Right kidney (tissue), 1 donor: ENCODE measurements around the gene CANT1.
"Not testable (repeated sequence)": the region's sequence is repeated elsewhere in the genome, so short reads cannot be mapped to it uniquely, and the experiment has no call there.

Experiments used
- DNase-seq: peaks from one replicate; pipeline ENCODE4 v3.0.0-alpha.2; 2016

CANT1 gene

GRCh38 chr17:79044462-79044861 is 34.9 kb upstream of the CANT1 start:
- no peak for DNase-seq

GRCh38 chr17:79043931-79044320 is 34.4 kb upstream of the CANT1 start:
- DNase-seq = no peak

- no peak for DNase-seq
Measured at GRCh38 chr17:79043191-79043930, 33.8 kb upstream of the CANT1 start.

GRCh38 chr17:79042421-79043190 is 33.0 kb upstream of the CANT1 start:
- DNase-seq = no peak

GRCh38 chr17:79041723-79042420 is 32.3 kb upstream of the CANT1 start:
- no peak for DNase-seq

DNA sequence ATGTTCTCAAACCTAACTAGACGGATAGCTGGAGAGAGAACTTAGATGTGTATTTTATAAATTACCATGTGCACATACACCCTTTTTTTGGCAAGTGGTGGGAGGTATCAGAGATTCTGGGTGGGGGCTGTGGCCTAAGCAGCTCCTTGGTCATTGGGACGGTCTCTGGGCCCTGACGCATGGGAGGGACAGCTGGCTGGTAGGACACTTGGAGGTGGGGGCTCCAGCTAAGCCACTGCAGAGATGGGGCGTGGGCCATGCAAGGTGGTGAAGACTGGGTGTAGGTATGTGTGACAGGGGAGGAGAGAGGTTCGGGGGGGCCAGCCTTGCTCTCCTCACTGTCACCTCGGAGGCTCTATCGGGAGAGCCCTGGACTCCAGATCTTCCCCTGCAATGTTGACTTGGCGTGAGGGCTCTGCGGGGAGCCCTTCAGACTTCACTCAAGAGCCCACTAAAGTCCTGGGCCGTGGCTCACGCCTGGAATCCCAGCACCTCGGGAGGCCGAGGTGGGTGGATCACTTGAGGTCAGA is 31.5 kb upstream of the CANT1 start:
- DNase-seq = no peak

- no peak for DNase-seq
Measured at GRCh38 chr17:79039886-79040285, 30.3 kb upstream of the CANT1 start.

DNA sequence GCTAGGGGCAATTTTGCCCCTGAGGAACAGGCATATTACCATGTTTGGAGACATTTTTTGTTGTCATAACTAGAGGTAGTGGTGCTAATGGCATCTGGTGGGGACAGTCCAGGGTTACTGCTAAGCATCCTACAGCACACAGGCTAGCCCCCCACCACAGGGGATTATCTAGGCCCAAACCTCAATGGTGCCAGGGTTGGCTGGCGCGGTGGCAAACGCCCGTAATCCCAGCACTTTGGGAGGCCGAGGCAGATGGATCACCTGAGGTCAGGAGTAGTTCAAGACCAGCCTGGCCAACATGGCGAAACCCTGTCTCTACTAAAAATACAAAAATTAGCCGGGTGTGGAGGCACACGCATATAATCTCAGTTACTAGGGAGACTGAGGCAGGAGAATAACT is 29.6 kb upstream of the CANT1 start:
- DNase-seq = no peak

DNA sequence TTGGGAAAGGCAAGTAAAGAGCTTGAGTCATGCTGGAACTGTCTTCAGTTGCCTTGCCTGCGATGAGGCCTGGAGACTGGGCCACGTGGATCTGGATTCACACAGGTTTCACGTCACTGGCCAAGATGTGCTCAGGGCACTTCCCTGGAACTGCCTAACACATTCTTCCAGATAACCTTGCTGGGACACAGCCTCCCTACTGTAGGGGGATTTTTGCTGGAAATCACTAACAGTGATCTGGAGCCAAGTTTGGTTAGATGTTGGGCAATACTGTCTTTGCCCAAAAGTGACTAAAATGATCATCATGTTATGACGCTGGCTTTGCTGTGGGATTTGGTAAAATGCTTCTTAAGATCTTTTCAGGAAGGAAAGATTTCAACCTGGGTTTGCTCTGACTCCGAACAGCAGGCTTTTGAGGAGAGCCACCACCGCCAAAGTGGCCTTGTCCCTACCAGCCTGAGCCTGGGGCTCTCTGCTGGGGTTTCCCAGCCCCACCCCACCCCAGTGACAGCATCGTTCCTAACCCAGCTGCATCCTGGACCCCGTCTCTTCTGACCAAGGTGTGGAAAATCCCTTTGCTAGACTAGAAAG is 29.1 kb upstream of the CANT1 start:
- DNase-seq = no peak

GRCh38 chr17:79036596-79036995 is 27.0 kb upstream of the CANT1 start:
- no peak for DNase-seq

DNA sequence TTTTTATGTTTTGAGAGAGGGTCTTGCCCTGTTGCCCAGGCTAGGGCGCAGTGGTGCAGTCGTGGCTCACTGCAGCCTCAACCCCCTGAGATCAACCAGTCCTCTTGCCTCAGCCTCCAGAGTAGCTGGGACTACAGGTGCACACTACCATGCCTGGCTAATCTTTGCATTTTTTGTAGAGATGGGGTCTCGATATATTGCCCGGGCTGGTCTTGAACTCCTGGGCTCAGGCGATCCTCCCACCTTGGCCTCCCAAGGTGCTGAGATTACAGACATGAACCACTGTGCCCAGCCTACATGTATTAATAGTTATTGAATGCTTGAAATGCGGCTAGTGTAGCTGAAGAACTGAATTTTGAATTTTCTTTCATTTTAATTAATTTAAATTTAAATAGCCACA is 26.6 kb upstream of the CANT1 start:
- DNase-seq = no peak

DNA sequence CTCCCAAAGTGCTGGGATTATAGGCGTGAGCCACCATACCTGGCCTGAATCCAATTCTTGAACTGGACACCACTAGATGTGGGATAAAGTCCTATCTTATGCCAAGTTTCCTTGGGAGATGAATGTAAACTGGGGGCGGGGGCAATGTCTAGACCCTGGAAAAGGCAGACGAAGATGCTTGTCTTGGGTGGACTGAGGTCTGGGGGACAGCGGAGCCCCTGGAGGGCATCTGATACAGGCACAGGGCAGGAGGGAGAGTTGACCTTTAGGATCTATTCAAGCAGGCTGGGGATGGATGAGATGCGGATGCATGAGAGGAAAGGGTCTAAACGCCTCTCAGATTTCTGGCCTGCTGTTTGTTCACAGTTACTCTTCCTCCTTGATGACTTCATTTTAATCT is 26.1 kb upstream of the CANT1 start:
- DNase-seq = no peak

- DNase-seq = no peak
Measured at GRCh38 chr17:79034931-79035485, 25.4 kb upstream of the CANT1 start.

- DNase-seq = no peak
Measured at GRCh38 chr17:79033741-79034501, 24.4 kb upstream of the CANT1 start.

DNA sequence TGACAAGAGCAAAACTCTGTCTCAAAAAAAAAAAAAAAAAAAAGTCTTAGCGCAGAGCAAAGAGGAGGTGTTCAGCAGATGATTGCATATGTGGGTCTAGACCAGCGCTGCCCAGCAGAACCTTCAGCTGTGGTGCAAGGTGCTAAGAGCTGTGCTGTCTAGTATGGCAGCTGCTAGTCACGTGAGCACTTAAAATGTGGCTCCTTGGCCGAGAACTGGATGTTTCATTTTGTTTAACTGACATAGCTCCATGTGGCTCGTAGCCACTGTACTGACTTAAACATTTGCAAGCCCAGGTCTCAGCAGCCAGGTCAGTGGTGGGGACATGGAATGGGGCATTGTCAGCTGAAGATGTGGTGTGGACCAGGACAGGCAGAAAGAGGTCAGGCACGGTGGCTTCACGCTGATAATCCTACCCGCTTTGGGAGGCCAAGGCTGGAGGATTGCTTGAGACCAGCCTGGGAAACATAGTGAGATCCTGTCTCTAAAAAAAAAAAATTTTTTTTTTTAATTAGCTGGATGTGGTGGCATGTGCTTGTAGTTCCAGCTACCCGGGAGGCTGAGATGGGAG is 23.6 kb upstream of the CANT1 start:
- DNase-seq = no peak

GRCh38 chr17:79031996-79032875 is 22.7 kb upstream of the CANT1 start:
- no peak for DNase-seq

DNA sequence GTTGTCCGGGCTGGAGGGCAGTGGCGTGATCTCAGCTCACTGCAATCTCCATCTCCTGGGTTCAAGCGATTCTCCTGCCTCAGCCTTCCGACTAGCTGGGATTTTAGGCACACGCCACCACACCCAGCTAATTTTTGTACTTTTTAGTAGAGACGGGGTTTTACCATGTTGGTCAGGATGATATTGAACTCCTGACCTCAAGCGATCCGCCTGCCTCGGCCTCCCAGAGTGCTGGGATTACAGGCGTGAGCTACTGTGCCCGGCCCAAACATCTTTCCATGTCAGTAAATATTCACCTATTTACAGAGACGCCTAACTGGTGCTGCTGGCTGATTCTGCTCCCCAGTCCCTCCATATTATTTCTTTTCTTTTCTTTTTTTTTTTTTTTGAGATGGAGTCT is 21.1 kb upstream of the CANT1 start:
- DNase-seq = not testable (repeated sequence)

DNA sequence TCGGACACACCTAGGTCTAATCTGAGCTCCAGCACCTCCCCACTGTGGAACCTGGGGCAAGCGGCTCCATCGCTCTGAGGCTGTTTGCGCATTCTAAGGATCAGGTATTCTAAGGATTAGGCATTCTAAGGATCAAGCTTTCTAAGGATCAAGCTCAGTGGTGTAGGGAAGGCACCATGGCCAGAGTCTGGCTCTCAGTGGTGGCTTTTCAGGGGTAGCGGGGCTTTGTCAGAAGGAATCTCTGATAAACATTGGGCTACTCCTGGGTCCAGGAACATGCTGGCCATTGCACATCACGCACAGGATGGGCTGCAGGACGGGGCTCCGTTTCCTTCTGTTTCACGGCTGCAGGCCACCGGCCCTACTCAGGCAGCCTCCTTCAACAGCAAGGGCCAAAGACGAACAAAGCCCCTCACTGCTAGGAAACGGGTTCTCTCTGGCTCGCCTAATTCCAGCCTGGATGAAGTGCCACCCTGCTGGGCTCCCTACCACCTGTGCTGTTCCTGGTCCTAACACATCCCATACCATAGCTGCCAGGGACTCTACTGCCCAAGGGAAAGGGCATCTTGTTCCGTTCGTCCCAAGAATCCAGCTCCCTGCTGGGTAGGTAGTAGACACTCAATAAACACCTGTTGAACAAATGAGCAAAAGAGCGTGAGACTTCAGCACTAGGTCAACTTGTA is 19.9 kb upstream of the CANT1 start:
- no peak for DNase-seq

DNA sequence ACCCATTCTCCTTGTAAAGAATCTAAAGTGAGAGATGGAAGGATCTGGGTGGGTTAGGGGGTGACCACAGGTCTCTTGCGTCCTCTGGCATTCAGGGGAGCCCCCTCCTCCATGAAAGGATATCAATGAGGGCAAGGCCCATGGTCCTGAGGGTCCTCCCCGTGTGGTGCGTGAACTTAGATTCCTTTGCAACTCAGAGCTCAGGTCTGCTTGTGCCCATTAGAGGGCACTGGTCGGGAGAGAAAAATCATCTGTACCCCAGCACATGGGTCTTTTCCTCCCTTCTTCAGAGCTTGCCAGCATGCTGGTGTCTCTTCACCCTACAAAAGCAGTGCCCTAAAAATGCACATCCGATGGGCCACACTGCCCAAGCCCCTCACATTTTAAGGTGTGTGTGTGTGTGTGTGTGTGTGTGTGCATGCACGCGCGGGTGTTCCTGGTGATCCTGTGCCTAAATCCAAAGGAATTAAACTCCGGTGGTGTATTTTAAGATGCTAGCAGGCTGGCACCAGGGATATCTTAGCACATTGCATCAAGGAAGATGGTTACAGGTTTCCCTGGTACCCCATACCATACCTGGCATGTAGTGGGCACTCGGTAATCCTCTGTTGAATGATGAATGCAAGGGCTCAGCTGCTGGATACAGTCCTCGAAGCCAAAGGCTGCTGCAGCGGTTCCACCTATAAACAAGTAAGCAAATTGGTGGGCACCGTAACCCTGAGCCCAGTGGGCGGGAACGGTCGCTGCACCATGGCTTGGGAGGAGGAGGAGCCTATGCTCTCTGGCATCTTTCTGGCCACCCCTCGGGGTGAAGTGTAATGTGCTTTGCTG is 19.1 kb upstream of the CANT1 start:
- no peak for DNase-seq
